Kidney (tissue), 14 donors: ENCODE results near the gene HOXA5. TPM values are rescaled to one million over a fixed set of nuclear protein-coding genes. Genes with fewer than 3 reads are reported as not detected.
A peak's percentile ranks its signal among the peaks of the same experiment; 100 is the strongest.

Source experiments
- DNase-seq, 5 donors: peaks; one replicate each; pipeline ENCODE4 v3.0.0-alpha.2; 2013 to 2020
- FAIRE-seq: peaks from 2 replicates; lab custom pipeline; 2012; peaks lifted over from hg19 to GRCh38; lab: Jason Lieb, UNC
- H3K27ac ChIP-seq, 2 donors: one replicate each; pipeline ENCODE4 v1.7.0; 2013; ENCODE audit warnings: low read depth in 2 of 2, low read length in 2 of 2, inconsistent platforms in 1 of 2
- H3K27me3 ChIP-seq: one replicate; pipeline ENCODE4 v1.7.1; 2013; ENCODE audit warnings: low read length, inconsistent platforms; ENCODE audit not compliant: control insufficient read depth, insufficient read depth
- H3K36me3 ChIP-seq, 3 donors: one replicate each; pipeline versions ENCODE4 v1.7.0 to v1.7.1; 2013; ENCODE audit warnings: low read length in 3 of 3, control low read depth in 1 of 3, inconsistent platforms in 1 of 3; ENCODE audit not compliant: insufficient read depth in 3 of 3, control insufficient read depth in 2 of 3
- H3K4me1 ChIP-seq, 3 donors: one replicate each; pipeline versions ENCODE4 v1.7.0 to v1.7.1; 2013; ENCODE audit warnings: low read length in 3 of 3, inconsistent platforms in 1 of 3, low read depth in 1 of 3; ENCODE audit not compliant: control insufficient read depth in 2 of 3, insufficient read depth in 2 of 3
- H3K4me3 ChIP-seq, 3 donors: one replicate each; pipeline versions ENCODE4 v1.7.0 to v1.8.1; 2013; ENCODE audit warnings: low read length in 3 of 3, control low read depth in 1 of 3, inconsistent platforms in 1 of 3
- H3K9ac ChIP-seq, 3 donors: one replicate each; pipeline versions ENCODE4 v1.7.0 to v1.7.1; 2013; ENCODE audit warnings: low read length in 3 of 3, control low read depth in 1 of 3, inconsistent platforms in 1 of 3
- H3K9me3 ChIP-seq, 3 donors: one replicate each; pipeline versions ENCODE4 v1.7.0 to v1.7.1; 2013; ENCODE audit warnings: low read length in 3 of 3, control low read depth in 1 of 3, inconsistent platforms in 1 of 3; ENCODE audit not compliant: control insufficient read depth in 2 of 3, insufficient read depth in 1 of 3
- CTCF ChIP-seq: IDR thresholded peaks from 3 replicates; pipeline ENCODE4 v1.5.1; 2012; ENCODE audit warnings: mild to moderate bottlenecking, moderate library complexity, borderline replicate concordance; ENCODE audit not compliant: insufficient read depth; ENCODE audit errors: extremely low read depth
- intact Hi-C: fragments of 100-400 bp; cut with DNase I; formaldehyde crosslinking; loops from one replicate; pipeline ENCODE4 v1.11.1; 2022
- polyA plus RNA-seq: library from polyadenylated mRNA; stranded (reverse); fragments of 350-450 nt; fragmentation: Illumina TruSeq; extraction: RNeasy Lipid Tissue Mini Kit (QIAGEN cat#74804); gene quantifications from one replicate; pipeline ENCODE4 v1.2.3, GENCODE V29; 2014; ENCODE audit warnings: low read depth, low replicate concordance; ENCODE audit not compliant: insufficient read depth
- total RNA-seq: library from RNA; stranded (reverse); fragmentation: NEBNext Ultra II Directional; extraction: Animal tissue kit (Norgen Biotek cat#: 25700); gene quantifications from one replicate; pipeline ENCODE4 v1.2.1, GENCODE V29; 2021
- donor health status: control.
- donor health status: control.
- donor health status: control.
- donor health status: control.
- donor health status: control.
- donor health status: DM: yes; HTN: yes; CAD: no.
- donor health status: Normal renal cell carcinoma (clear cell type).

Gene HOXA5
- total and polyA plus RNA-seq, 2 donors from 2014 or later = 19.4 to 38.0 TPM

- intact Hi-C loops = no loop called here
These were observed 34.9 kb downstream of the HOXA5 start for GRCh38 chr7:27108390-27109127.

GRCh38 chr7:27107391-27108381 lies 35.8 kb downstream of the HOXA5 start:
- peaks cover 0 to 5% (median 4%) of the 10 kb centered on the region in 3 donors for H3K36me3 ChIP-seq
- H3K27me3 ChIP-seq = no peaks in the 10 kb centered on the region
- peak overlapping the region in 2 of 3 donors; percentile 17 to 59 for H3K9ac ChIP-seq
- intact Hi-C loops = no loop called here
- no peaks in the 10 kb centered on the region for H3K9me3 ChIP-seq
- FAIRE-seq (no peak), DNase-seq (peak in 4 of 5 donors; percentile 63 to 80 (median 68))
- TF ChIP-seq CTCF = no peak
- peaks cover 19 to 21% (median 19%) of the 10 kb centered on the region in 3 donors for H3K4me1 ChIP-seq
- peak overlapping the region in 1 of 3 donors; percentile 43 for H3K4me3 ChIP-seq
- peak overlapping the region; percentile 78 to 87 for H3K27ac ChIP-seq

More at GRCh38 chr7:27108390-27109127, 34.9 kb downstream of the HOXA5 start:
- peak in 4 of 5 donors; percentile 79 to 93 (median 90) for DNase-seq
- Histone ChIP-seq H3K27ac (peak overlapping the region; percentile 75 to 87), H3K9me3 (no peaks in the 10 kb centered on the region), H3K27me3 (no peaks in the 10 kb centered on the region), H3K36me3 (peaks cover 0 to 5% (median 4%) of the 10 kb centered on the region in 3 donors), H3K9ac (peak overlapping the region in 2 of 3 donors; percentile 32 to 59), H3K4me3 (peak overlapping the region in 2 of 3 donors; percentile 12 to 43), H3K4me1 (peaks cover 19 to 22% (median 19%) of the 10 kb centered on the region in 3 donors)
- TF ChIP-seq CTCF = no peak
- no peak for FAIRE-seq

- TF ChIP-seq CTCF = no peak
- Histone ChIP-seq H3K9me3 (no peaks in the 10 kb centered on the region), H3K4me1 (peaks cover 19 to 21% (median 19%) of the 10 kb centered on the region in 3 donors), H3K27me3 (no peaks in the 10 kb centered on the region), H3K27ac (peak overlapping the region; percentile 78 to 79), H3K4me3 (peak overlapping the region in 2 of 3 donors; percentile 26 to 55), H3K36me3 (peaks cover 0 to 5% (median 4%) of the 10 kb centered on the region in 3 donors), H3K9ac (peak overlapping the region in 2 of 3 donors; percentile 17 to 65)
- intact Hi-C loops = no loop called here
- FAIRE-seq (no peak), DNase-seq (peak in 2 of 5 donors; percentile 44 to 52)
These were observed 36.6 kb downstream of the HOXA5 start for GRCh38 chr7:27106901-27107240.
